ENCODE data around the gene TMEM219.

Gene TMEM219

GRCh38 chr16:29987371-29988085, 25.6 kb downstream of the TMEM219 start:
- no peak for DNase-seq (ENCODE audit: low read depth)
- no peak for TF ChIP-seq CTCF (conservative IDR thresholded peaks at IDR 0.05; ENCODE audit: low read length)
- no peak overlapping the region for H3K4me3 ChIP-seq (ENCODE audit: low read length)

GRCh38 chr16:29988346-29989075, 26.6 kb downstream of the TMEM219 start:
- TF ChIP-seq CTCF (conservative IDR thresholded peaks at IDR 0.05; ENCODE audit: low read length), result no peak
- H3K4me3 ChIP-seq (ENCODE audit: low read length), result no peak overlapping the region
- DNase-seq (ENCODE audit: low read depth), result no peak

GRCh38 chr16:29989111-29989858, 27.4 kb downstream of the TMEM219 start:
- no peak for TF ChIP-seq CTCF (conservative IDR thresholded peaks at IDR 0.05; ENCODE audit: low read length)
- no peak overlapping the region for H3K4me3 ChIP-seq (ENCODE audit: low read length)
- DNase-seq (ENCODE audit: low read depth), result no peak

GRCh38 chr16:29990034-29990433, 28.2 kb downstream of the TMEM219 start:
- no peak for TF ChIP-seq CTCF (conservative IDR thresholded peaks at IDR 0.05; ENCODE audit: low read length)
- no peak overlapping the region for H3K4me3 ChIP-seq (ENCODE audit: low read length)
- no peak for DNase-seq (ENCODE audit: low read depth)

- no peak for TF ChIP-seq CTCF (conservative IDR thresholded peaks at IDR 0.05; ENCODE audit: low read length)
- no peak overlapping the region for H3K4me3 ChIP-seq (ENCODE audit: low read length)
- no peak for DNase-seq (ENCODE audit: low read depth)
Measured at GRCh38 chr16:29990883-29991570, 29.1 kb downstream of the TMEM219 start.

GRCh38 chr16:29991571-29991904, 29.7 kb downstream of the TMEM219 start:
- H3K4me3 ChIP-seq (ENCODE audit: low read length), result no peak overlapping the region
- no peak for TF ChIP-seq CTCF (conservative IDR thresholded peaks at IDR 0.05; ENCODE audit: low read length)
- DNase-seq (ENCODE audit: low read depth), result no peak
